ENCODE measurements around the gene HARBI1. TPM values are rescaled to one million over a fixed set of nuclear protein-coding genes. Genes with fewer than 3 reads are reported as not detected.

Gene HARBI1
- total RNA-seq, 2 donors from 2014 or later = 17.2 to 17.4 TPM

GRCh38 chr11:46625406-46625805 lies 8.4 kb upstream of the HARBI1 start:
- H3K4me3 Mint-ChIP-seq = no peak overlapping the region
- DNase-seq (no peak), ATAC-seq (no peak)
- H3K4me1 Mint-ChIP-seq = peaks cover 22% of the 10 kb centered on the region
- H3K36me3 Mint-ChIP-seq (ENCODE audit: low read depth) = peaks cover 3% of the 10 kb centered on the region
- H3K27ac Mint-ChIP-seq = peak overlapping the region; percentile 14
- H3K9me3 ChIP-seq (ENCODE audit: control insufficient read depth, low read length, poor library complexity, severe bottlenecking) = no peaks in the 10 kb centered on the region
- H3K27me3 Mint-ChIP-seq = no peaks in the 10 kb centered on the region

GRCh38 chr11:46618837-46619236 lies 1.8 kb upstream of the HARBI1 start:
- no peak for DNase-seq
- no peaks in the 10 kb centered on the region for H3K9me3 ChIP-seq (ENCODE audit: control insufficient read depth, low read length, poor library complexity, severe bottlenecking)
- Mint-ChIP-seq H3K4me1 (peaks cover 32% of the 10 kb centered on the region), H3K27ac (peak overlapping the region; percentile 97), H3K27me3 (no peaks in the 10 kb centered on the region), H3K36me3 (ENCODE audit: low read depth) (no peaks in the 10 kb centered on the region), H3K4me3 (peak overlapping the region; percentile 96)
- no peak for ATAC-seq

- ATAC-seq (no peak), DNase-seq (no peak)
- Mint-ChIP-seq H3K4me1 (peaks cover 32% of the 10 kb centered on the region), H3K27ac (peak overlapping the region; percentile 97), H3K36me3 (ENCODE audit: low read depth) (no peaks in the 10 kb centered on the region), H3K27me3 (no peaks in the 10 kb centered on the region), H3K4me3 (peak overlapping the region; percentile 96)
- H3K9me3 ChIP-seq (ENCODE audit: control insufficient read depth, low read length, poor library complexity, severe bottlenecking) = no peaks in the 10 kb centered on the region
These were observed 916 bp upstream of the HARBI1 start for GRCh38 chr11:46617972-46618314.

GRCh38 chr11:46616551-46617133 lies 385 bp downstream of the HARBI1 start:
- H3K9me3 ChIP-seq (ENCODE audit: control insufficient read depth, low read length, poor library complexity, severe bottlenecking) = no peaks in the 10 kb centered on the region
- Mint-ChIP-seq H3K27ac (peak overlapping the region; percentile 97), H3K36me3 (ENCODE audit: low read depth) (no peaks in the 10 kb centered on the region), H3K4me3 (peak overlapping the region; percentile 96), H3K27me3 (no peaks in the 10 kb centered on the region), H3K4me1 (peaks cover 31% of the 10 kb centered on the region)
- ATAC-seq (peak; percentile 43), DNase-seq (no peak)

- H3K27ac Mint-ChIP-seq = no peak overlapping the region
- no peaks in the 10 kb centered on the region for H3K27me3 Mint-ChIP-seq
- H3K4me1 Mint-ChIP-seq = peaks cover 25% of the 10 kb centered on the region
- ATAC-seq (no peak), DNase-seq (no peak)
- H3K36me3 Mint-ChIP-seq (ENCODE audit: low read depth) = no peaks in the 10 kb centered on the region
- no peaks in the 10 kb centered on the region for H3K9me3 ChIP-seq (ENCODE audit: control insufficient read depth, low read length, poor library complexity, severe bottlenecking)
- H3K4me3 Mint-ChIP-seq = peak overlapping the region; percentile 96
These were observed 1.3 kb downstream of the HARBI1 start for GRCh38 chr11:46615756-46616155.

- H3K9me3 ChIP-seq (ENCODE audit: control insufficient read depth, low read length, poor library complexity, severe bottlenecking) = no peaks in the 10 kb centered on the region
- H3K4me3 Mint-ChIP-seq = no peak overlapping the region
- H3K4me1 Mint-ChIP-seq = peaks cover 12% of the 10 kb centered on the region
- H3K36me3 Mint-ChIP-seq (ENCODE audit: low read depth) = no peaks in the 10 kb centered on the region
- no peak for DNase-seq
- H3K27me3 Mint-ChIP-seq = no peaks in the 10 kb centered on the region
- no peak overlapping the region for H3K27ac Mint-ChIP-seq
- no peak for ATAC-seq
These were observed 4.7 kb downstream of the HARBI1 start for GRCh38 chr11:46612326-46612725.

GRCh38 chr11:46611526-46612304 lies 5.3 kb downstream of the HARBI1 start:
- Mint-ChIP-seq H3K4me1 (peaks cover 10% of the 10 kb centered on the region), H3K27ac (no peak overlapping the region), H3K4me3 (no peak overlapping the region), H3K27me3 (no peaks in the 10 kb centered on the region), H3K36me3 (ENCODE audit: low read depth) (no peaks in the 10 kb centered on the region)
- DNase-seq (no peak), ATAC-seq (no peak)
- H3K9me3 ChIP-seq (ENCODE audit: control insufficient read depth, low read length, poor library complexity, severe bottlenecking) = no peaks in the 10 kb centered on the region

GRCh38 chr11:46609386-46609785 lies 7.6 kb downstream of the HARBI1 start:
- ATAC-seq (no peak), DNase-seq (no peak)
- no peak overlapping the region for H3K4me3 Mint-ChIP-seq
- H3K27ac Mint-ChIP-seq = no peak overlapping the region
- H3K9me3 ChIP-seq (ENCODE audit: control insufficient read depth, low read length, poor library complexity, severe bottlenecking) = no peaks in the 10 kb centered on the region
- H3K27me3 Mint-ChIP-seq = no peaks in the 10 kb centered on the region
- H3K4me1 Mint-ChIP-seq = peaks cover 3% of the 10 kb centered on the region
- no peaks in the 10 kb centered on the region for H3K36me3 Mint-ChIP-seq (ENCODE audit: low read depth)

GRCh38 chr11:46607516-46607915 lies 9.5 kb downstream of the HARBI1 start:
- no peak overlapping the region for H3K27ac Mint-ChIP-seq
- no peaks in the 10 kb centered on the region for H3K9me3 ChIP-seq (ENCODE audit: control insufficient read depth, low read length, poor library complexity, severe bottlenecking)
- H3K4me1 Mint-ChIP-seq = peaks cover 3% of the 10 kb centered on the region
- H3K4me3 Mint-ChIP-seq = no peak overlapping the region
- H3K36me3 Mint-ChIP-seq (ENCODE audit: low read depth) = no peaks in the 10 kb centered on the region
- DNase-seq = no peak
- no peak for ATAC-seq
- no peaks in the 10 kb centered on the region for H3K27me3 Mint-ChIP-seq

GRCh38 chr11:46604796-46605195 lies 12.2 kb downstream of the HARBI1 start:
- DNase-seq (no peak), ATAC-seq (no peak)
- H3K27ac Mint-ChIP-seq = no peak overlapping the region
- H3K4me1 Mint-ChIP-seq = peaks cover 3% of the 10 kb centered on the region
- H3K9me3 ChIP-seq (ENCODE audit: control insufficient read depth, low read length, poor library complexity, severe bottlenecking) = no peaks in the 10 kb centered on the region
- no peaks in the 10 kb centered on the region for H3K36me3 Mint-ChIP-seq (ENCODE audit: low read depth)
- H3K27me3 Mint-ChIP-seq = no peaks in the 10 kb centered on the region
- H3K4me3 Mint-ChIP-seq = no peak overlapping the region

- H3K27me3 Mint-ChIP-seq = no peaks in the 10 kb centered on the region
- DNase-seq (no peak), ATAC-seq (no peak)
- H3K9me3 ChIP-seq (ENCODE audit: control insufficient read depth, low read length, poor library complexity, severe bottlenecking) = no peaks in the 10 kb centered on the region
- H3K4me1 Mint-ChIP-seq = peaks cover 3% of the 10 kb centered on the region
- no peaks in the 10 kb centered on the region for H3K36me3 Mint-ChIP-seq (ENCODE audit: low read depth)
- no peak overlapping the region for H3K27ac Mint-ChIP-seq
- H3K4me3 Mint-ChIP-seq = no peak overlapping the region
These were observed 13.2 kb downstream of the HARBI1 start for GRCh38 chr11:46603704-46604308.

- Mint-ChIP-seq H3K4me1 (no peaks in the 10 kb centered on the region), H3K27me3 (no peaks in the 10 kb centered on the region), H3K27ac (no peak overlapping the region), H3K4me3 (no peak overlapping the region), H3K36me3 (ENCODE audit: low read depth) (no peaks in the 10 kb centered on the region)
- H3K9me3 ChIP-seq (ENCODE audit: control insufficient read depth, low read length, poor library complexity, severe bottlenecking) = no peaks in the 10 kb centered on the region
- DNase-seq (no peak), ATAC-seq (no peak)
These were observed 15.9 kb downstream of the HARBI1 start for GRCh38 chr11:46601129-46601528.

GRCh38 chr11:46600194-46600960 lies 16.6 kb downstream of the HARBI1 start:
- Mint-ChIP-seq H3K27ac (no peak overlapping the region), H3K27me3 (no peaks in the 10 kb centered on the region), H3K4me1 (no peaks in the 10 kb centered on the region), H3K36me3 (ENCODE audit: low read depth) (no peaks in the 10 kb centered on the region), H3K4me3 (no peak overlapping the region)
- DNase-seq (no peak), ATAC-seq (no peak)
- no peaks in the 10 kb centered on the region for H3K9me3 ChIP-seq (ENCODE audit: control insufficient read depth, low read length, poor library complexity, severe bottlenecking)

Data from T-helper 17 cell (primary cell).